ENCODE results near the gene RASSF5. TPM values are rescaled to one million over a fixed set of nuclear protein-coding genes. Genes with fewer than 3 reads are reported as not detected.
"Not testable (repeated sequence)": the region's sequence is repeated elsewhere in the genome, so short reads cannot be mapped to it uniquely, and the experiment has no call there.

RASSF5 gene
- total RNA-seq, 1 experiment from 2014 or later, result 0.68 TPM

- in situ Hi-C loops (cut with HindIII; ENCODE audit: low sequenced_read_pairs), result no loop called here
- no peak for DNase-seq (ENCODE audit: low spot score)
Measured at GRCh38 chr1:206472454-206472853, 34.9 kb upstream of the RASSF5 start.

GRCh38 chr1:206472886-206473285 lies 34.4 kb upstream of the RASSF5 start:
- in situ Hi-C loops (cut with HindIII; ENCODE audit: low sequenced_read_pairs), result no loop called here
- DNase-seq (ENCODE audit: low spot score), result no peak

- in situ Hi-C loops (cut with HindIII; ENCODE audit: low sequenced_read_pairs), result no loop called here
- no peak for DNase-seq (ENCODE audit: low spot score)
Measured at GRCh38 chr1:206476058-206476457, 31.3 kb upstream of the RASSF5 start.

GRCh38 chr1:206476591-206476990 lies 30.7 kb upstream of the RASSF5 start:
- DNase-seq (ENCODE audit: low spot score), result no peak
- in situ Hi-C loops (cut with HindIII; ENCODE audit: low sequenced_read_pairs), result no loop called here

- DNase-seq (ENCODE audit: low spot score), result no peak
- in situ Hi-C loops (cut with HindIII; ENCODE audit: low sequenced_read_pairs), result no loop called here
Measured at GRCh38 chr1:206477110-206477509, 30.2 kb upstream of the RASSF5 start.

GRCh38 chr1:206477581-206478380 lies 29.6 kb upstream of the RASSF5 start:
- in situ Hi-C loops (cut with HindIII; ENCODE audit: low sequenced_read_pairs), result no loop called here

GRCh38 chr1:206478746-206479145 lies 28.6 kb upstream of the RASSF5 start:
- in situ Hi-C loops (cut with HindIII; ENCODE audit: low sequenced_read_pairs), result no loop called here
- no peak for DNase-seq (ENCODE audit: low spot score)

More at GRCh38 chr1:206477581-206478380, 29.6 kb upstream of the RASSF5 start:
- DNase-seq (ENCODE audit: low spot score), result no peak

GRCh38 chr1:206479183-206480125 lies 27.9 kb upstream of the RASSF5 start:
- in situ Hi-C loops (cut with HindIII; ENCODE audit: low sequenced_read_pairs), result no loop called here
- peak; percentile 85 for DNase-seq (ENCODE audit: low spot score)

GRCh38 chr1:206480211-206480610 lies 27.1 kb upstream of the RASSF5 start:
- in situ Hi-C loops (cut with HindIII; ENCODE audit: low sequenced_read_pairs), result no loop called here
- DNase-seq (ENCODE audit: low spot score), result no peak

GRCh38 chr1:206482611-206483010 lies 24.7 kb upstream of the RASSF5 start:
- in situ Hi-C loops (cut with HindIII; ENCODE audit: low sequenced_read_pairs), result no loop called here

GRCh38 chr1:206483864-206484263 lies 23.5 kb upstream of the RASSF5 start:
- DNase-seq (ENCODE audit: low spot score); in situ Hi-C loops (cut with HindIII; ENCODE audit: low sequenced_read_pairs): not testable (repeated sequence)

More at GRCh38 chr1:206482611-206483010, 24.7 kb upstream of the RASSF5 start:
- DNase-seq (ENCODE audit: low spot score), result no peak

GRCh38 chr1:206484901-206485300 lies 22.4 kb upstream of the RASSF5 start:
- in situ Hi-C loops (cut with HindIII; ENCODE audit: low sequenced_read_pairs), result no loop called here
- DNase-seq (ENCODE audit: low spot score), result no peak

GRCh38 chr1:206486995-206487788 lies 20.1 kb upstream of the RASSF5 start:
- no peak for DNase-seq (ENCODE audit: low spot score)
- in situ Hi-C loops (cut with HindIII; ENCODE audit: low sequenced_read_pairs), result no loop called here

GRCh38 chr1:206487970-206488369 lies 19.4 kb upstream of the RASSF5 start:
- no peak for DNase-seq (ENCODE audit: low spot score)
- in situ Hi-C loops (cut with HindIII; ENCODE audit: low sequenced_read_pairs), result no loop called here

- in situ Hi-C loops (cut with HindIII; ENCODE audit: low sequenced_read_pairs), result no loop called here
- DNase-seq (ENCODE audit: low spot score), result no peak
Measured at GRCh38 chr1:206488466-206488865, 18.9 kb upstream of the RASSF5 start.

GRCh38 chr1:206489980-206490770 lies 17.2 kb upstream of the RASSF5 start:
- in situ Hi-C loops (cut with HindIII; ENCODE audit: low sequenced_read_pairs), result no loop called here
- peak; percentile 73 for DNase-seq (ENCODE audit: low spot score)

GRCh38 chr1:206490771-206491405 lies 16.4 kb upstream of the RASSF5 start:
- in situ Hi-C loops (cut with HindIII; ENCODE audit: low sequenced_read_pairs), result no loop called here
- no peak for DNase-seq (ENCODE audit: low spot score)

GRCh38 chr1:206491616-206492015 lies 15.7 kb upstream of the RASSF5 start:
- no peak for DNase-seq (ENCODE audit: low spot score)

More at GRCh38 chr1:206491616-206492015, 15.7 kb upstream of the RASSF5 start:
- in situ Hi-C loops (cut with HindIII; ENCODE audit: low sequenced_read_pairs), result no loop called here

Data from G401 (cell line).